Measurements from ENCODE around the gene USP54.

- no peak for TF ChIP-seq CTCF (IDR thresholded peaks at IDR 0.05)
- no peak for TF ChIP-seq POLR2A (IDR thresholded peaks at IDR 0.05)
Measured at GRCh38 chr10:73639286-73639685, 48.1 kb upstream of the USP54 start.

Measured in thyroid gland (tissue), 4 donors.